NCI-H146 (cell line): ENCODE measurements around the gene TARS2.

Experiments used
- DNase-seq: peaks from one replicate; lab custom pipeline; 2025; lab: John Stamatoyannopoulos, UW

TARS2 gene

DNA sequence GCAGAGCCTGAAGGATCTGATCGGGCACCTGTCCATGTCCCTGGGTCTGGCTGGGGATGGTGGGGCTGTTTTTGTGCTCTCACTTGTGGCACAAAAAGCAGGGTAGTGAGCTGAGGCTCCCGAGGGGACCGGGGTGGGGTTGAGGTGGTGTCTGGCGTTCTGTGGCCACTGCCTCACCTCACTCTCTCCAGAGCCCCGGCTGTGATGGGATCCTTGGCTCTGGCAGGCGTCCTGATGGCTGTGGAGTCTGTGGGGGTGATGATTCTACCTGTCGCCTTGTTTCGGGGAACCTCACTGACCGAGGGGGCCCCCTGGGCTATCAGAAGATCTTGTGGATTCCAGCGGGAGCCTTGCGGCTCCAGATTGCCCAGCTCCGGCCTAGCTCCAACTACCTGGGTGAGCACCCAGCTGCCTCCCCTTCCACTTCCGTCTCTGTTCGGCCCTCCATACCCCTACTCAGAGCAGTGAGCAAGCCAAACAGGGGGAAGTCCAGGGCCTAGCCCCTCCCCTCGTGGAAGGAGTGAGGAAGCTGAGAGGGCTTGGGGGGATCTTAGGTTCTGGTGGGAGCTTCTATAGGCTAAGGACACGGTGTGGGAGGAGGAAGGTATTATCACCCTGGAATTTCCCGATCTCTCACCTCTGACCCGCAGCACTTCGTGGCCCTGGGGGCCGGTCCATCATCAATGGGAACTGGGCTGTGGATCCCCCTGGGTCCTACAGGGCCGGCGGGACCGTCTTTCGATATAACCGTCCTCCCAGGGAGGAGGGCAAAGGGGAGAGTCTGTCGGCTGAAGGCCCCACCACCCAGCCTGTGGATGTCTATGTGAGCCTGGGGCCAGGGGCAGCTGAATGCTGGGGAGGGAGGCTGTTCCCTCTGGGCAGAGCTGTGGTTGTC lies 69.0 kb downstream of the TARS2 start:
- DNase-seq: no peak

DNA sequence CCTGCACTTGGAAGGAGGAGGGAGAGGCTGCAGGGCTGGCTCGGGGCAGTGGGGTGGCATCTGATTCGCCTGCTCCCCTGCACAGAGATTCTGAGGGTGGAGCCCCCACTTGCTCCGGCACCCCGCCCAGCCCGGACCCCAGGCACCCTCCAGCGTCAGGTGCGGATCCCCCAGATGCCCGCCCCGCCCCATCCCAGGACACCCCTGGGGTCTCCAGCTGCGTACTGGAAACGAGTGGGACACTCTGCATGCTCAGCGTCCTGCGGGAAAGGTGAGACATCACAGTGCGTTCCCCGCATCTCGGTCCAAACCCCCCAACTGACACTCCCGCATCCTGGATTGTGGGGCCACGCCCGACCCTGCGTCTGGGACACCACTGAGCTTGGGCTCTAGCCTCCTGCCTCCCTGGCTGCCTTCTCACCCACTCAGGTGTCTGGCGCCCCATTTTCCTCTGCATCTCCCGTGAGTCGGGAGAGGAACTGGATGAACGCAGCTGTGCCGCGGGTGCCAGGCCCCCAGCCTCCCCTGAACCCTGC lies 69.9 kb downstream of the TARS2 start:
- no peak for DNase-seq
